GM19467 (cell line): ENCODE data around the gene SAFB.

Source experiments
- ATAC-seq: cut with Tn5 transposase; IDR thresholded peaks from one replicate; pipeline ENCODE4 v1.9.1; 2021; ENCODE audit warnings: mild to moderate bottlenecking, moderate library complexity; ENCODE audit not compliant: unreplicated experiment

SAFB gene

DNA sequence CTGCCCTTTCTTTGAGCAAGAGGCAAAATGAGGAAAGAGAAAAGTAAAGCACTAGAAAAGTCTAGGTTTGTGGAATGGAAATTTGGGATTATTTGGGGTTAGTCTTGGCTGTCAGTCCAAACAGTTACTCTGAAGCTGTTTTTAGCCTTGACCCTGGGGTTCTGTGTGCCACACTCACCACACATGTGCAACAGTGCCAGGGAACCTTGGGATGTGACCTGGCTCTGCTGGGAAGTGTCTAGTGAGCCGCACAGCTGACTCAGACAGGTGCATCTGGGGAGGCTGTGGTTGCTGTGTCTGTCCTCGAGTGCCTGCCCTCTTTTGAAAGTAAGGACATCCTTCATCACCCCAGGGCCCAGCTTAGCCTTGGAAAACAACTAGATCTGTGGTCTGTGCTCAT is 41.6 kb downstream of the SAFB start:
- no peak for ATAC-seq

DNA sequence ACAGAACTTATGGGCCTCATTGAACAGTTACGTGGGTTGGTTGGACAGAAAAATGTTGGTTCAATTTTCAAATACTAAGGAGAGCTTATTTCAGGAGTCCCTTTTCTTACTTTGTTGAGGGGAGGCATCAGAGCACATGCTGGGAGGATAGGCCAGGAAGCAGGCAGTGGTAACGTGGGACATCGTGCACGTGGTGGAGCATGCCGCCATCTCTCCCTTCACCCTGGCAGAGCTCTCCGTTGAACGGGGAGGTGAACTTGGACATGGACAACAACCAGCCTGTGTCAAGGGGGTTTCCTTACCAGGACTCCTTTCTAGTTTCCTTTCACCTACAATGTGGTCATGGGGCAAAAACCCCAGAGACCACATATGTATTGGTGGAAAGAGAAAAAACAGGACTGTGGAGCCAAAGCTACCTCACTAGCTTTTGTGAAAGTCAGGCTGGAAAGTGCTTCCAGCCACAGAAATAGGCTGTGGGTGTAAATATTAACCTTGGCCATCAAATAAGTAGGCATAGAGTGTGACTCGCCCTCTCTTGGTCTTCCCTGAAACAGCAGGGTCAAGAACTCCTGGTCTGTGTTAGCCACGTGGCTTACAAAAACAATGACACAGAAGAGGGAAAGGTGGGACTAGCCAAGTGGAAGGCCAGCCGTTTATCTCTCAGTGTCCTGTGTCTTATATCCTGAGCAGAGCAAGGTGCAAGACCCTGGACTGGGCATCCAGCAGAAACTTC is 43.1 kb downstream of the SAFB start:
- ATAC-seq: no peak

DNA sequence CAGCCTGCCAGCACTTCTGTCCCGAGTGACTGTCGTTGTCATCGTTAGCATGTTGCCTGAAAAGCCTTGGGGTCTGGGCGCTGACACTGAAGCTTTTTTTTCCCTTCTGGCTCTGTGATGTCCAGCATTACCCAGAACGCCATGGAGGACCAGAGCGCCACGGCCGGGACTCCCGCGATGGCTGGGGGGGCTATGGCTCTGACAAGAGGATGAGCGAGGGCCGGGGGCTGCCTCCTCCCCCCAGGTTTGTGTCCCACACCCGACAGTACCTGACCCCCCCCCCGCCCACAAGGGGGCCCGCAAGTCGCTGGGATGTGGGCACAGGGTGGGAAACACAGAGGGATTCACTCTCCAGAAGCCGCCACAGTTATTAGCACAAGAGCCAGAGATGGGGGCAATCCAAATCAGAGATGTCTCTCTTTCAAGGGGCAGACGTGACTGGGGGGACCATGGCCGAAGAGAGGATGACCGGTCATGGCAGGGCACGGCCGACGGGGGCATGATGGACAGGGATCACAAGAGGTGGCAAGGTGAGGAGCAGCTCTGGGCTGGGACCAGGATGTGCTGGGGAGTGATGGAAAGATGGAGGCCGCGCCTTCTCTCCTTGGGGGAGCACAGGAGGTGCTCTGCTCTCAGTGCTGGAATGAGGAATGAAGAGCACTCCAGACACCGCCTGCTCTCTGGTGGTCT is 44.2 kb downstream of the SAFB start:
- no peak for ATAC-seq

DNA sequence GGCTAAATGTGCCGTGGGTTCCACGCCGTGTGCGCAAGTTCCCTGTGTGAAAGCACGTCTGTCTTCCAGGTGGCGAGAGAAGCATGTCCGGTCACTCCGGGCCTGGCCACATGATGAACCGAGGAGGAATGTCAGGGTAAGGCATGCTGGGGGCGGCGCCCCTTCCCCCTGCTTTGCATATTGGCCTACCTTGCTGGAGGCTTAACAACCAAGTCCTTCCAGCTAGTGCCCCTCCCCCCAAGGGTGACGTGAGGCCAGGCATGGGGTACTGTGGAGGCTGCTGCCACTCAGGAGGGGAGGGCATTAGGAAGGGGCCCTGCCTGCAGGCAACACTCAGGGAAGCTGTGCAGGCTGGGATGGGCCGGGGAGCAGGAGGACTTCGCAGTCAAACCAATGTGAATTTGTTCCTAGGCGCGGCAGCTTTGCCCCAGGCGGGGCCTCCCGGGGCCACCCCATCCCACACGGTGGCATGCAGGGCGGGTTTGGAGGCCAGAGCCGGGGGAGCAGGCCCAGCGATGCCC is 44.9 kb downstream of the SAFB start:
- ATAC-seq: no peak

DNA sequence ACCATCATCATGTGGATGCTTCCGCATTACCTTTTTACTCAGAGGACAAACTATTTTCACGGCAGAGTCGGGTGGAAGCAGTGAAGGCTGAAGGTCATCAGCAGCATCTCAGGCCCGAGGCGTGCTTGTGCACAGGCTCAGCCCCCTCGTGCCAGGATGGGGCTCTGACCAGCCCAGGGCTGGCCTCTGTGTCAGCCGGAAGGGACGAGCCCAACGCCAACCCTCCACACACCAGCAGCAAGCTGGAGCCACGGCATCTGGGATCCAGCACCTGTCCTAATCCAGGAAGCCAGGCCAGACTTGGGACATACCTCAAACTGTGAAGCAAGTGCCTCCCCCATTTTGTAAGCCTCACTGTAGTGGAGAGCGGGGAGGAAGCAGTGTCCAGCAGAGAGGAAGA is 46.3 kb downstream of the SAFB start:
- no peak for ATAC-seq

DNA sequence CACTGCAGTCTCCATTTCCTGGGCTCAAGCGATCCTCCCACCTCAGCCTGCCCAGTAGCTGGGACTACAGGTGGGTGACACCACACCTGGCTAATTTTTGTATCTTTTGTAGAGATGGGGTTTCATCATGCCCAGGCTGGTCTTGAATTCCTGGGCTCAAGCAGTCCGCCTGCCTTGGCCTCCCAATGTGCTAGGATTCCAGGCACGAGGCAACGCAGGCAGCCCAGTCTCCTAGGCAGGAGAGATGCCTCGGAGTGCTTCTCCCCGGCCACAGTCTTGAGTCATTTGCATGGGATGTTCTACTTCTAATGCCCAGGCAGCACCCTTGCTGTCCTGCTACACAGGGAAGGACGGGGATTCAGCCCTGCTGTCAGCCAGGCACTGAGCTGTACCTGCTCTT is 48.7 kb downstream of the SAFB start:
- ATAC-seq: no peak

DNA sequence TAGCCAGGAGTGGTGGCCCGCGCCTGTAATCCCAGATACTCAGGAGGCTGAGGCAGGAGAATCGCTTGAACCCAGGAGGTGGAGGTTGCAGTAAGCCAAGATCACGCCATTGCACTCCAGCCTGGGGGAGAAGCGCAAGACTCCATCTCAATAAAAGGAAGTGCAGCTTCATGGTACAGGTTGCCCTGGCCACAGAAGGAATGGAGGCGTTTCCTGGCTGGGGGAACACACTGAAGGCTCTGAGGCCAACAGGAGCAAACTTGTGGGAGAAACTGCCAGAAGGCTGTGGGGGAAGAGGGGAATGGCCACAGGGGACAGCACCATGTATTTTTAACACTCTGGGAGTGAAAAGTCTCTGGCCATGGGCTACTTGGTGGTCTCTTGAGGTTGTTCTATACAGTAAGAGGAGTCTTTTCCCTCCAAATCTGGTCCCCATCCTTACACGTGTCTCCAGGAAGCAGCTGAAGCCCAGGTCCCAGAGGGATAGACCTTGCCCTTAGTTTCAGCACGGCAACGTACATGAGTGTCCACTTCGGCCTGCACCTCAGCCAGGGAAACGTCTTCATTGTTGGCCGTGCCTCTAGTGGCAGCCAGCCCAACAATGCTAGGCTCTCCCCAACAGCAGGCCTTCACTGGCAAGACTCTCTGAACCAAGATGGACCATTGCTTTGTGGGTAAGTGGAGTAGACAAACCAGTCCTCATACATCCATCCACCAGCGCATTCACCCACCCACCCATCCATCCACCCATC is 50.0 kb downstream of the SAFB start:
- ATAC-seq: no peak

DNA sequence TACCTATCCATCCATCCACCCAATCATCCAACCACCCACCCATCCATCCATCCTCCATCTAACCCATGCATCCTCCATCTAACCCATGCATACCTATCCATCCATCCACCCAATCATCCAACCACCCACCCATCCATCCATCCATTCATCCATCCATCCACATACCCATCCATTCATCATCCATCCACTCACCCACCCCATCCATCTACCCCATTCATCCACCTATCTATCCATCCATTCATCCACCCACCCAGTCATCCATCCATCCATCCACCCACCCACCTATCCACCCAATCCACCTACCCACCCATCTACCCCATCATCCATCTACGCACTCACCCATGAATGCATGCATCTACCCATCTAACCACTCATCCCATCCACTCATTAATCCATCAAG is 50.9 kb downstream of the SAFB start:
- ATAC-seq: no peak

DNA sequence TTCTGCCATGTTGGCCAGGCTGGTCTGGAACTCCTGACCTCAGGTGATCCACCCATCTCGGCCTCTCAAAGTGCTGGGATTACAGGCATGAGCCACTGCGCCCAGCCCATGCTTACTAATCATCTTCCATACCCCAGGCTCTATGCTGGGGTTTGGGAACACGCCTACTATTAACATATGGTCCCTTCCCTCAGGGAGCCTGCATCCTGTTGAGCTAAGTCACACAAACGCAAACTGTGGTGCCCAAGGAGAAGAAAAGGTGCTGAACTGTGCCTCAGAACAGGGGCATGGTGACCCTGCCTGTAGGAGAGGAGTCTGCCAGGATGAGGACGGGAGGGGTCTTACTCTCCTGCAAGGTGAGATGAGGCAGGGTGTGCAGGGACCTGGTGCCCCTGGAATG is 51.8 kb downstream of the SAFB start:
- ATAC-seq: no peak

DNA sequence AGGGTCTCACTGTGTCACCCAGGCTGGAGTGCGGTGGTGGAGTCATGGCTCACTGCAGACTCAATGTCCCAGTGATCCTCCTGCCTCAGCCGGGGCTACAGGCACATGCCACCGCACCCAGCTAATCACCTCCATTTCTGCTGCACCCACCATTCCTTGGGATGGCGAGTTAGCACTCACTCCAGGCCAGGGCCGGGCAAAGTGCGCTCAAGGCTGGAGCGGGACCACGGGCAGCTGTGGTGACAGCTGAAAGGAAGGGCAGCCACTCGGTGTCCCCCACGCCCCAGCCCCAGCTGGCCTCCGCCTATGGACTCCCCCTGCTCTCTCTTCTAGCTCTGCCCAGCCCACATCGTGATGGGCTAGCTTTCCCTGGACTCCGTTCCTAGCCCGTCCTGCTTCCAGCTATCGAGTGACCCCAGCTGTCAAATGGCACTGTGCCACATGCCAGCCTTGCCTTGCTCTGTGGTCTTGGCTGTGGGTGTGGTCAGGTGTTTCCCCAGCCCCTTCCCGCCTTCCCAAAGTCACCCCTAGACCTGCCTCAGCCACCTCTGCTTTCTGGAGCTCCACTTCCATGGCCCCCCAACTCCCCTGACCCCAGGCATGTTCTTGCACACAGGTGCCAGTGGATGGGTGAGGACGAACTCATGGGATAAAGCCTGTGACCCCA is 53.4 kb downstream of the SAFB start:
- ATAC-seq: no peak

DNA sequence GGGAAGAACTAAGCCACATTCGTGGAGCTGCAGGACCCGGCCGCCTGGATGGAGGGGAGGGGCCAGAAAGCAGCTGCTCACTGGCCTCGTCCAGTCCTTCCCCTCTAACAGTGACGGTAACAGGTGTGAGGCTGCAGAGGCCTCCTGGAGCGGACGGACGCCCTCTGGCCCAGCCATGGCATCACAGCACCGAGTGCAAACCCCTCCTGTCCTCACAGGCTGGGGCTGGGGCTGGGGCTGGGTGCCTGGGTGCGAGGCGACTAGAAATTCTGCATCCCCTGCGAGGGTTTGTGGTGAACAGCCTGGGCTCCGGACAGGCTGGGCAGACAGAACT is 53.9 kb downstream of the SAFB start:
- ATAC-seq: no peak

DNA sequence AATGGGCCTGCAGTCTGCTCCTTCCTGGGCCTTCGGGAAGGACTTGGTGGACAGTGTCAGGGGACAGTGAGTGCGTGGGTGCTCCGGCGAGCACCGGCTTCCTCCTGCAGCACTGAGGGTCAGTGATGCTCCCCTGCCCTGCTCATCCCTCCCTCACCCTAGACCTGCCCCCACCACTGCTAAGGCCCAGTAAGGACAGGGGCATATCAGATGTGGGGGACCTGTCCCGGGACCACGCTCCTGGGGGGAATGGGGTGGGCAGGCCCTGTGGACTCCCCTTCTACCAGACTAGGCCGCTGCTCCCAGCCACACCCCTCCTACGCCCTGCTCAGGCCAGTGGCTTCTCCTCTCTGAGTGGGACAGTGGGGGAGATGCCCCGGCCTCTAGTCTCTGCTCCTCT is 54.3 kb downstream of the SAFB start:
- ATAC-seq: no peak

DNA sequence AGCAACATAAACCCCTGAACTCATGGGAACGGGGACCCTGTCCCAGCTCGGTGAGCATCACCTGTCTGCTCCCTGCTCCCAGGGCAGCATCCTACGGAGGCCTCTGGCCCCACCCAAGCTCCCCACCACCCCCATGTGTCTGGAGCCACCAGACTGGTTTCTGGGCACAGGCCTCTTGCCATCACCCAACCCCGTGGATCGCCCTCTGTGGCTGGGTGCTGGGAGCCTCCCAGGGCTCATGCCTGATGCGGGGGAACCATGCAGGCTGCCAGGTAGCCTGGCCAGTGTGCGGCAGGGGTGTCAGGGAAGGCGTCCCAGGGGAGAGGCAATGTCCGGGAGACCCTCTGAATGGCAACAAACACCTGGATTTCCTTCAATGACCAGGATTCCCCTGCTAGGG is 54.7 kb downstream of the SAFB start:
- ATAC-seq: no peak

DNA sequence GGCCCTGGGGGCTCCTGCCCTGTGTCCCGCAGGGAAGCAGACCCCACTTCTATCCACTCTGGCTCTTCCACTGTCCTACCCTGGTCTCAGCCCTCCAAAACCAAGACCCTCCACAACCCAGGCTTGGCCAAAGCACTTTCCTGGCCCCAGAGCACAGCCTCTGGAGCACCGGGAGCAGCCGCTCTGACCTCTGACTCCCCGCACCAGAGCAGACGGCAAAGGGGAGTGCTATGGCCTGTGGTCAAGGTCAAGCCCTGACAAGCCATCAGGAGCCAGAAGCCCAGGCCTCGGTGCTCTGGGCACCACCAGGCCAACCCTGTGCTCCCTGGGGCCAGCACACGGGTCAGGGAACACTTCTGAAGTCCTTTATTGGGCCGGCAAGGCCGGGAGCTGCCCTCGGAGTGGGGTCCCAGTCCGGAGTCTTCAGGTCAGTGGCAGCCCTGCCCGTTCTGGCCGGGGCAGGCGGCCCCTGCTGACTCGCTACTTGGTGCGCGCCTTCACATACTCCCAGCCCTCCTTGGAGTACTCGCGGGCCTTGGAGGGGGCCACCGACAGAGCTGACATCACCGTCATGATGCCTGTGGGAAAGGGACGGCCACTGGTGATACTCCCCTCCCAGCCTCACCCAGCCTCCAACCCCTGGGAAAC is 55.3 kb downstream of the SAFB start:
- ATAC-seq: no peak

DNA sequence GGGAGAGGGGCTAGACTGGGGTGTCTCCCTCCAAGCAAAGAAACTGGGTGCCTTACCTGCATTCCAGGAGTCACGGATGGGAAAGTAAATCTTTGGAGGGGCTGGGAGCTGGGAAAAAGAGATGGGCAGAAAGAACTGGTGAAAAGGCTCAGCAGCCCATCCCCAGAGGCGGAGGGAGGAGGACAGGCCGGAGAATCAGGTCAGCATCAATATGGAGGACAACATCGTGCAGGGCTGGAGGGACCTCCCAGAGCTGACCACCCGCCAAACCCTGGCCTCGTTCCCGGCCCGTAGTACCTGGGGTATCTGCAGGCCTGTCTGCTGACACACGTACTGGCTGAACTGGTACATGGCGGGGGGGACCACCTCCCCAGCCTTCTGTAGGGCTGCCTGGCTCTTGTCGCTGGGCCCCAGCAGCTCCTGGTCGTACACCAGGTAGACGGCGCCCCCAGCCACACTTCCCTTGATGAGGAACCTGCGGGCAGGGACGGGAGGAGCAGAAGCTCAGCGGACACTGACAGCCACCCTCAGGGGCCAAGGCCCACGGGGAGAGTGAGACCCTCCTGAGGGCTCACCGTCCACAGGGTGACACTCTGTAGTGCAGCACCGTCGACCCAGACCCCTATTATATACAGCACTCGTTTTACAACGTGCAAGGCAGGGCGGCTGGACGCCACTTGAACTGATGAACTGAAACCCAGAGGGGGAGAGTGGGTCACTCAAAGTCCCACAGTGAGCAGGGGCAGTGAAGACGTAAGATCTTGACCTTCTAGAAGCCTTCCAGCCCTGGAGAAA is 56.6 kb downstream of the SAFB start:
- ATAC-seq: no peak

DNA sequence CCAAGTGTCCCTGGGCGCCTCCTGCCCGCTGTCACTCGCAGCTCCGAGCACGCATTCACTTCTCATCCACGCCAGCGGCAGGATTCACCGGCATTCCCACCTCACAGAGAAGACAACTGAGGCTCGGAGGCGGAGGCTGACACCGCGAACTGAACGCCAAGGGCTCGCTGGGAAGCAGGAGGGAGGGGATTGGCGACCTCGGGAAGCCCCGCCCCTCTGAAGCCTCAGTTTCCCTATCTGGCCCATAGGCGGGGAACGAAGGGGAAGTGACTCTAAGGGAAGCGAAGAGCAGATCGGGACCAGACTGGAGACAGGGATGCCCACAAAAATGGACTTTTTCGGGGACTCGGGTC is 57.2 kb downstream of the SAFB start:
- no peak for ATAC-seq

DNA sequence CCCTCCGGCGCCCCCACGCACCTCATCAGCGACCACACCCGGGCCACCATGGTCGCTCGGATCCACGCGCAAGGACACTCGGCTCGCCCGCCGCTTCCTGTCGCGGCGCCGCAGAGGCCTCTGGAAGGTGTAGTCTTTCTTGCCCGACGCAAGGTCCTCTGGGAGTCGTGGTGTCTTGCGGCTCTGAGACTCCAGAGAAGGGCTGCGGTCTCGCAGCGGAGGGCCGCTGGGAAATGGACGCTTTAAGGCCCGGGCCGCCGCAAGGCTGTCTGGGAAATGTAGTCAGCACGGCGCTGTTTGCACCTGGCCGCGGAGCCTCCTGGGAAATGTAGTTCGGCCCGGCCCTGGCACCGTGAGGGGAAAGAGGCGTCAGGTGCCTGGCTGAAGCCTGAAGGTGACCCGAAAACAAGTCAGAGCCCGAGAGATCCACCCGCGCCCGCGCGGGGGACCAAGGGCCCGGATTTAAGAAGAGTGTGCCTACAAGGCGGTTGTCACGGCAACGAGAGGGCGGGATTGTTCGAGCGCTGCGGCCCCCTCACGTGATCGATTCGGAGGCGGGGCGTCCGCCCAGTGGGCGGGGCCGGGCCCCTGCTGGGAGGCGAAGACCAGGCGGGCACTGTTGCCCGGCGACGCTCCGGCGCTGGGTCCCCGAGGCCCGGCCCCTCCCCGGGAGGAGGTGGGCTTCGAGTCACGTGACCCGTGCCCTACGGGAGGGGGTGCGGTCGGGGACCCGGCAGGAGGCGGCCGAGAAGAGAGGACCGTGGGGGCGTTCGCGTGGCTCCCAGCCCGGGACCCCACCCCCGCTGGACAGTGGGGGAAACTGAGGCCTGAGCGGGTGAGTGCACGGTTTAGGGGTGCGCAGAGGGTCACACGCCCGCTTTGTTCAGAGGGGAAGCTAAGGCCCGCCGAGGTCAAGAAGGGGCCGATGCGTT is 57.8 kb downstream of the SAFB start, which contains the start of the genes HSD11B1L and MICOS13:
Gene HSD11B1L (plus strand): TSS at position 591 of the 932 bp plus-strand sequence. CDS start 3,806 bp downstream, outside the sequence.
Gene MICOS13 (minus strand): TSS at position 80 of the 932 bp plus-strand sequence. CDS start 30 bp downstream, at position 50.
- ATAC-seq: peak; percentile 89

DNA sequence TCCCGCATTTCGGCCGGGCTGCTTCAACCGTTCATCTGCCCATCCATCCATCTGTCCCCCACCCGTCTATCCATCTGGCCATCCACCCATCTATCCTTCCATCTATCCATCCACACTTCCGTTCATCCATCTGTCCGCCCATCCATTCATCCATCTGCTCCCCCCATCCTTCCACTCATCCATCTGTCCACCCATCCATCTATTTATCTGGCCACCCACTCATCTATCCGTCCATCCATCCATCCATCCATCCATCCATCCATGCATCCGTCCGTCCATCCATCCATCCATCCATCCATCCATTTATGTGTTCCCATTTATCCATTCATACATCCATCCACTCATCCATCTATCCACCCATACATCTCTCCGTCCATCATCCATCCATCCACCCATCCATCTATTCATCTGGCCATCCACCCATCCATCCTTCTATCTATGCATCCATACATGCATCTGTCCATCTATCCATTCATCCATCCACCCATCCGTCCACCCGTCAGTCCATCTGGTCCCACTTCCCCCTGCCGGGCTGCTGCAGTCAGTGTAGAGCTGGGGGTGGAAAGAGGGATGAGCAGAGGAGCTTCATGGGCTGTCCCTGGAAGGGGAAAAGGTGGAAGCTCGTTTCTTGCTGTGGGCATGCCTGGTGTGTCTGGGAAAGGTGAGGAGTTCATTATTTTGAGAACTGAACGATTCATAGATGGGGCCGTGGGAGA is 58.7 kb downstream of the SAFB start:
- no peak for ATAC-seq
